CD4-positive, alpha-beta T cell treated with Interferon alpha-2 for 1 hour (primary cell): ENCODE results near the gene ELMO1.

Experiments used
- DNase-seq, 2 donors: peaks; one replicate each; pipeline ENCODE4 v3.0.0-alpha.2; 2020 to 2022

Gene ELMO1

GRCh38 chr7:37363536-37364491 lies 84.8 kb downstream of the ELMO1 start:
- DNase-seq: peak in 1 of 2 donors; percentile 63

- no peak for DNase-seq
Observed at GRCh38 chr7:37362802-37363201, 85.9 kb downstream of the ELMO1 start.

- no peak for DNase-seq
Observed at GRCh38 chr7:37360484-37360883, 88.2 kb downstream of the ELMO1 start.

- no peak for DNase-seq
Observed at GRCh38 chr7:37359662-37360444, 88.8 kb downstream of the ELMO1 start.

- DNase-seq: no peak
Observed at GRCh38 chr7:37359180-37359579, 89.5 kb downstream of the ELMO1 start.

- no peak for DNase-seq
Observed at GRCh38 chr7:37357637-37357996, 91.0 kb downstream of the ELMO1 start.

- no peak for DNase-seq
Observed at GRCh38 chr7:37356911-37357636, 91.6 kb downstream of the ELMO1 start.

GRCh38 chr7:37354656-37355131 lies 94.0 kb downstream of the ELMO1 start:
- no peak for DNase-seq

GRCh38 chr7:37353949-37354655 lies 94.6 kb downstream of the ELMO1 start:
- DNase-seq: no peak

GRCh38 chr7:37352974-37353948 lies 95.4 kb downstream of the ELMO1 start:
- DNase-seq: peak; percentile 79 to 90

GRCh38 chr7:37352251-37352880 lies 96.3 kb downstream of the ELMO1 start:
- no peak for DNase-seq

GRCh38 chr7:37351716-37352115 lies 96.9 kb downstream of the ELMO1 start:
- DNase-seq: no peak

GRCh38 chr7:37349979-37350590 lies 98.6 kb downstream of the ELMO1 start:
- DNase-seq: peak in 1 of 2 donors; percentile 13

GRCh38 chr7:37348982-37349381 lies 99.7 kb downstream of the ELMO1 start:
- DNase-seq: no peak

GRCh38 chr7:37346761-37347160 lies 101.9 kb downstream of the ELMO1 start:
- no peak for DNase-seq

- peak in 1 of 2 donors; percentile 34 for DNase-seq
Observed at GRCh38 chr7:37344886-37345579, 103.6 kb downstream of the ELMO1 start.

GRCh38 chr7:37342688-37343471 lies 105.8 kb downstream of the ELMO1 start:
- DNase-seq: peak; percentile 75 to 82

GRCh38 chr7:37342176-37342687 lies 106.4 kb downstream of the ELMO1 start:
- DNase-seq: no peak
